Measurements from ENCODE around the gene ADGRV1. TPM values are rescaled to one million over a fixed set of nuclear protein-coding genes. Genes with fewer than 3 reads are reported as not detected.

ADGRV1 gene
- total RNA-seq, 2 experiments from 2014 or later, result not detected

GRCh38 chr5:91077623-91078022 lies 519.0 kb downstream of the ADGRV1 start:
- no peak for DNase-seq (ENCODE audit: low spot score)
- Histone ChIP-seq H2AFZ (ENCODE audit: low read length) (no peak overlapping the region), H4K20me1 (ENCODE audit: insufficient read depth, low read length) (no peaks in the 10 kb centered on the region), H3K9me3 (ENCODE audit: low read length) (no peaks in the 10 kb centered on the region), H3K27ac (ENCODE audit: low read depth, low read length, poor library complexity, severe bottlenecking) (no peak overlapping the region), H3K4me3 (ENCODE audit: low read depth, low read length, poor library complexity, severe bottlenecking) (no peak overlapping the region), H3K4me2 (ENCODE audit: low read length) (no peak overlapping the region), H3K9me2 (ENCODE audit: insufficient read depth, low read length) (no peaks in the 10 kb centered on the region), H3K36me3 (ENCODE audit: insufficient read depth, low read length) (no peaks in the 10 kb centered on the region), H3K4me1 (ENCODE audit: insufficient read depth, low read length, poor library complexity, severe bottlenecking) (no peaks in the 10 kb centered on the region), H3K79me2 (ENCODE audit: insufficient read depth, low read depth, low read length) (no peaks in the 10 kb centered on the region)
- BruUV-seq (replicated peaks), result no TSS peak
- intact Hi-C loops (cut with micrococcal nuclease; ENCODE audit: unreplicated experiment), result no loop called here
- ChIA-PET POLR2A (no interaction called here), CTCF (ENCODE audit: unreplicated experiment) (no interaction called here)
- TF ChIP-seq, protein P1, sequence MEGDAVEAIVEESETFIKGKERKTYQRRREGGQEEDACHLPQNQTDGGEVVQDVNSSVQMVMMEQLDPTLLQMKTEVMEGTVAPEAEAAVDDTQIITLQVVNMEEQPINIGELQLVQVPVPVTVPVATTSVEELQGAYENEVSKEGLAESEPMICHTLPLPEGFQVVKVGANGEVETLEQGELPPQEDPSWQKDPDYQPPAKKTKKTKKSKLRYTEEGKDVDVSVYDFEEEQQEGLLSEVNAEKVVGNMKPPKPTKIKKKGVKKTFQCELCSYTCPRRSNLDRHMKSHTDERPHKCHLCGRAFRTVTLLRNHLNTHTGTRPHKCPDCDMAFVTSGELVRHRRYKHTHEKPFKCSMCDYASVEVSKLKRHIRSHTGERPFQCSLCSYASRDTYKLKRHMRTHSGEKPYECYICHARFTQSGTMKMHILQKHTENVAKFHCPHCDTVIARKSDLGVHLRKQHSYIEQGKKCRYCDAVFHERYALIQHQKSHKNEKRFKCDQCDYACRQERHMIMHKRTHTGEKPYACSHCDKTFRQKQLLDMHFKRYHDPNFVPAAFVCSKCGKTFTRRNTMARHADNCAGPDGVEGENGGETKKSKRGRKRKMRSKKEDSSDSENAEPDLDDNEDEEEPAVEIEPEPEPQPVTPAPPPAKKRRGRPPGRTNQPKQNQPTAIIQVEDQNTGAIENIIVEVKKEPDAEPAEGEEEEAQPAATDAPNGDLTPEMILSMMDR (conservative IDR thresholded peaks at IDR 0.05; ENCODE audit: low read length), result no peak
- TF ChIP-seq EZH2phosphoT487 (IDR thresholded peaks at IDR 0.05; ENCODE audit: borderline replicate concordance, low read depth, low read length), result no peak

GRCh38 chr5:91079037-91079436 lies 520.4 kb downstream of the ADGRV1 start:
- Histone ChIP-seq H3K9me3 (ENCODE audit: low read length) (no peaks in the 10 kb centered on the region), H3K4me3 (ENCODE audit: low read depth, low read length, poor library complexity, severe bottlenecking) (no peak overlapping the region), H3K36me3 (ENCODE audit: insufficient read depth, low read length) (no peaks in the 10 kb centered on the region), H3K4me2 (ENCODE audit: low read length) (no peak overlapping the region), H3K9me2 (ENCODE audit: insufficient read depth, low read length) (no peaks in the 10 kb centered on the region), H3K79me2 (ENCODE audit: insufficient read depth, low read depth, low read length) (no peaks in the 10 kb centered on the region), H3K27ac (ENCODE audit: low read depth, low read length, poor library complexity, severe bottlenecking) (no peak overlapping the region), H2AFZ (ENCODE audit: low read length) (no peak overlapping the region), H3K4me1 (ENCODE audit: insufficient read depth, low read length, poor library complexity, severe bottlenecking) (no peaks in the 10 kb centered on the region), H4K20me1 (ENCODE audit: insufficient read depth, low read length) (no peaks in the 10 kb centered on the region)
- ChIA-PET CTCF (ENCODE audit: unreplicated experiment) (no interaction called here), POLR2A (no interaction called here)
- no peak for TF ChIP-seq EZH2phosphoT487 (IDR thresholded peaks at IDR 0.05; ENCODE audit: borderline replicate concordance, low read depth, low read length)
- TF ChIP-seq, protein P1 (conservative IDR thresholded peaks at IDR 0.05; ENCODE audit: low read length), result no peak
- BruUV-seq (replicated peaks), result no TSS peak
- no peak for DNase-seq (ENCODE audit: low spot score)
- intact Hi-C loops (cut with micrococcal nuclease; ENCODE audit: unreplicated experiment), result no loop called here

DNA sequence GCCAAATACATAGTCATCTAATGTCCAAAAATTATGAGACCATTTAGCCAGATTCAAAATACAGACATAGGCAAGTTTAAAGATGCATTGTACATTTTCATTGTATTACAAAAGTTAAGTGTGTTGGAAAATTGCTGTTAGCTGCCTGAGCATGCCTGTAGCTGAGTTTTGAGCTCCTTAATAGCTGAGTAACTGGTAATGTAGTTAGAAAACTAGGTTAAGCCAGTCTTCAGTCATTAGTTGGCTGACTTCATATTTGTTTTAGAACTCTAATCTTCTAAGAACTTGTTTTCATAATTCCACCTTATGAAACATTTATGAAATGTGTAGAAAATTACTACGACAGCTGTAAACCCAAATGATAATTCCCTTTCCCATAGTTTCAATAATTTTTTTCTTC lies 531.2 kb downstream of the ADGRV1 start:
- Histone ChIP-seq H3K4me3 (ENCODE audit: low read depth, low read length, poor library complexity, severe bottlenecking) (no peak overlapping the region), H3K9me3 (ENCODE audit: low read length) (no peaks in the 10 kb centered on the region), H3K4me1 (ENCODE audit: insufficient read depth, low read length, poor library complexity, severe bottlenecking) (no peaks in the 10 kb centered on the region), H3K36me3 (ENCODE audit: insufficient read depth, low read length) (no peaks in the 10 kb centered on the region), H3K27ac (ENCODE audit: low read depth, low read length, poor library complexity, severe bottlenecking) (no peak overlapping the region), H3K4me2 (ENCODE audit: low read length) (no peak overlapping the region), H3K9me2 (ENCODE audit: insufficient read depth, low read length) (no peaks in the 10 kb centered on the region), H4K20me1 (ENCODE audit: insufficient read depth, low read length) (no peaks in the 10 kb centered on the region), H3K79me2 (ENCODE audit: insufficient read depth, low read depth, low read length) (no peaks in the 10 kb centered on the region), H2AFZ (ENCODE audit: low read length) (no peak overlapping the region)
- TF ChIP-seq EZH2phosphoT487 (IDR thresholded peaks at IDR 0.05; ENCODE audit: borderline replicate concordance, low read depth, low read length), result no peak
- TF ChIP-seq, protein P1 (conservative IDR thresholded peaks at IDR 0.05; ENCODE audit: low read length), result no peak
- ChIA-PET CTCF (ENCODE audit: unreplicated experiment) (no interaction called here), POLR2A (no interaction called here)
- BruUV-seq (replicated peaks), result no TSS peak
- DNase-seq (ENCODE audit: low spot score), result no peak
- intact Hi-C loops (cut with micrococcal nuclease; ENCODE audit: unreplicated experiment), result no loop called here
